K562 (cell line): ENCODE results near the gene H2AZ2. TPM values are rescaled to one million over a fixed set of nuclear protein-coding genes. Genes with fewer than 3 reads are reported as not detected.
A peak's percentile ranks its signal among the peaks of the same experiment; 100 is the strongest.

Experiments
- ATAC-seq: fragments of 200-7000 bp; cut with Tn5 transposase; 3 replicates; pipeline ENCODE4 v1.9.1; 2020; ENCODE audit warnings: moderate library complexity
- BruUV-seq: library from RNA; stranded (reverse); fragments of 400-500 nt; replicated peaks from 2 replicates; lab custom pipeline; 2021; lab: Mats Ljungman, UMichigan
- CTCF ChIA-PET: fragments of 300-600 bp; formaldehyde crosslinking; extraction: SDS; loops from one replicate; lab custom pipeline; 2021; ENCODE audit warnings: low intra/inter-chr PET ratio; lab: Yijun Ruan, JAX
- POLR2A ChIA-PET: fragments of 300-600, 350-650 bp; sonication (Branson Sonifier 250); formaldehyde crosslinking; extraction: SDS; loops from one replicate; lab custom pipeline; 2021; ENCODE audit warnings: antibody characterized with exemption, inconsistent platforms; lab: Yijun Ruan, JAX
- DNase-seq, 4 experiments: peaks; one replicate each; pipeline versions ENCODE4 v3.0.0 to v3.0.0-alpha.2; 2011 to 2018; ENCODE audit warnings: low spot score in 3 of 4, mixed read lengths in 3 of 4; ENCODE audit errors: extremely low read depth in 1 of 4
- FAIRE-seq: peaks from 2 replicates; lab custom pipeline; 2011; peaks lifted over from hg19 to GRCh38; lab: Jason Lieb, UNC
- H2AFZ ChIP-seq: 2 replicates; pipeline ENCODE4 v1.6.0; 2011; ENCODE audit warnings: low read depth, low read length, control low read depth, inconsistent platforms
- H3K27ac ChIP-seq: fragments of 200-600 bp; 3 replicates; pipeline ENCODE4 v1.8.0; 2011; ENCODE audit warnings: low read depth, mild to moderate bottlenecking, control low read depth, inconsistent platforms, low read length, moderate library complexity, mixed read lengths; ENCODE audit errors: extremely low read depth
- H3K27me3 ChIP-seq, 2 experiments: fragments of 300-600 bp in 1 of 2; 2 replicates in 1 of 2; 3 replicates in 1 of 2; pipeline versions ENCODE4 v1.6.0 to v1.8.0; 2011; ENCODE audit warnings: inconsistent platforms in 2 of 2, low read length in 2 of 2, mild to moderate bottlenecking in 1 of 2, mixed read lengths in 1 of 2, moderate library complexity in 1 of 2; ENCODE audit not compliant: control insufficient read depth in 2 of 2, insufficient read depth in 2 of 2
- H3K36me3 ChIP-seq: fragments of 300-600 bp; 3 replicates; pipeline ENCODE4 v1.8.0; 2011; ENCODE audit warnings: mild to moderate bottlenecking, low read length, inconsistent platforms; ENCODE audit not compliant: control insufficient read depth, insufficient read depth
- H3K4me1 ChIP-seq, 2 experiments: fragments of 200-600 bp in 1 of 2; replicated peaks in 1 of 2; 2 replicates in 1 of 2; 3 replicates in 1 of 2; pipeline versions ENCODE4 v1.5.1 to v1.8.0; 2011; ENCODE audit warnings: inconsistent platforms in 2 of 2, low read length in 2 of 2, mild to moderate bottlenecking in 1 of 2, mixed read lengths in 1 of 2, moderate library complexity in 1 of 2; ENCODE audit not compliant: control insufficient read depth in 2 of 2, insufficient read depth in 2 of 2
- H3K4me2 ChIP-seq: 2 replicates; pipeline ENCODE4 v1.6.1; 2011; ENCODE audit warnings: low read length, control low read depth, inconsistent platforms, mixed read lengths; ENCODE audit not compliant: insufficient read depth
- H3K4me3 ChIP-seq: fragments of 200-600 bp; sonication (generic), shearing (Covaris generic); 2 replicates; pipeline ENCODE4 v1.5.1; 2016; ENCODE audit warnings: control low read depth, inconsistent platforms
- H3K79me2 ChIP-seq: fragments of 200-600 bp; 3 replicates; pipeline ENCODE4 v1.8.0; 2011; ENCODE audit warnings: low read length, inconsistent platforms; ENCODE audit not compliant: control insufficient read depth, insufficient read depth
- H3K9ac ChIP-seq, 2 experiments: 2 replicates each; pipeline versions ENCODE4 v1.6.0 to v1.6.1; 2011; ENCODE audit warnings: low read depth in 2 of 2, low read length in 2 of 2, control low read depth in 1 of 2, inconsistent platforms in 1 of 2, mild to moderate bottlenecking in 1 of 2, mixed read lengths in 1 of 2; ENCODE audit not compliant: insufficient read depth in 1 of 2
- H3K9me1 ChIP-seq: one replicate; pipeline ENCODE4 v1.6.0; 2011; ENCODE audit warnings: inconsistent platforms, mild to moderate bottlenecking, low read length, moderate library complexity; ENCODE audit not compliant: control insufficient read depth, insufficient read depth
- H3K9me3 ChIP-seq: replicated peaks from 2 replicates; pipeline ENCODE4 v1.5.1; 2011; ENCODE audit warnings: low read depth, low read length, inconsistent platforms; ENCODE audit not compliant: control insufficient read depth, insufficient read depth
- H4K20me1 ChIP-seq: replicated peaks from 2 replicates; pipeline ENCODE4 v1.6.1; 2011; ENCODE audit warnings: low read length, inconsistent platforms, mixed read lengths; ENCODE audit not compliant: control insufficient read depth, insufficient read depth
- KAT7 ChIP-seq: sonication (generic); formaldehyde crosslinking; IDR thresholded peaks from 2 replicates; pipeline ENCODE4 v1.8.0; 2022; ENCODE audit warnings: missing genetic modification reagents, mild to moderate bottlenecking, borderline replicate concordance
- MEIS2 ChIP-seq: fragments of 450-650 bp; IDR thresholded peaks from 2 replicates; pipeline ENCODE4 v1.6.1; 2014; ENCODE audit warnings: mild to moderate bottlenecking; ENCODE audit not compliant: partially characterized antibody
- ZNF76 ChIP-seq: fragments of 250-450 bp; sonication (Bioruptor Pico); IDR thresholded peaks from 2 replicates; pipeline ENCODE4 v1.4.0; 2020; ENCODE audit warnings: mild to moderate bottlenecking, moderate library complexity, borderline replicate concordance
- WGBS: fragments of 100-300 bp; shearing (Covaris generic); methylation state at CpG from one replicate; pipeline ENCODE4 v1.1.6; 2016; ENCODE audit warnings: low coverage, mixed read lengths; ENCODE audit not compliant: insufficient coverage; ENCODE audit errors: missing lambda C conversion rate; 5-methylcytosine and 5-hydroxymethylcytosine counted together
- in situ Hi-C: fragments of 300-500 bp; cut with MboI; formaldehyde crosslinking; loops from 4 replicates; pipeline ENCODE4 v1.15.0; 2018; ENCODE audit warnings: inconsistent platforms, mixed read lengths
- intact Hi-C: fragments of 100-400 bp; cut with micrococcal nuclease; formaldehyde crosslinking; loops from 2 replicates; pipeline ENCODE4 v1.14.2; 2022
- polyA plus RNA-seq, 8 experiments: library from polyadenylated mRNA; depleted of rRNA in 4 of 8; stranded (reverse) in 5 of 8; unstranded in 3 of 8; fragments of >200 nt; fragmentation: Nextera tagmentation in 2 of 8; fragmentation: Illumina TruSeq in 1 of 8; extraction: Ambion mirVana in 2 of 8; extraction: Trizol in 1 of 8; gene quantifications; 2 replicates each; pipeline versions ENCODE4 v1.2.1 to v1.2.3, GENCODE V29; 2011 to 2014; ENCODE audit warnings: inconsistent platforms in 1 of 8, missing spikeins in 1 of 8
- total RNA-seq, 7 experiments: library from RNA; depleted of rRNA in 6 of 7; stranded (reverse); fragments of >200 nt in 6 of 7; fragmentation: Illumina TruSeq in 2 of 7; extraction: Trizol in 2 of 7; gene quantifications; 2 replicates each; pipeline versions ENCODE4 v1.2.1 to v1.2.3, GENCODE V29; 2011 to 2021; ENCODE audit warnings: low replicate concordance in 1 of 7
- TF ChIP-seq, protein P1 (sequence below), 2 experiments: IDR thresholded peaks in 1 of 2; conservative IDR thresholded peaks in 1 of 2; 2 replicates each; pipeline ENCODE4 v1.6.1; 2016; ENCODE audit warnings: low read depth in 2 of 2, mild to moderate bottlenecking in 1 of 2, missing compliant biosample characterization in 1 of 2, missing genetic modification characterization in 1 of 2, moderate library complexity in 1 of 2
- TF ChIP-seq, protein P2 (sequence below): fragments of 450-650 bp; IDR thresholded peaks from 2 replicates; pipeline ENCODE4 v1.6.1; 2016

The H2AZ2 gene
- total and polyA plus RNA-seq, 9 of the 15 experiments (the other 6 are each of a cell fraction or from before 2014, with no cell fraction given): 105 to 382 (median 286) TPM

DNA sequence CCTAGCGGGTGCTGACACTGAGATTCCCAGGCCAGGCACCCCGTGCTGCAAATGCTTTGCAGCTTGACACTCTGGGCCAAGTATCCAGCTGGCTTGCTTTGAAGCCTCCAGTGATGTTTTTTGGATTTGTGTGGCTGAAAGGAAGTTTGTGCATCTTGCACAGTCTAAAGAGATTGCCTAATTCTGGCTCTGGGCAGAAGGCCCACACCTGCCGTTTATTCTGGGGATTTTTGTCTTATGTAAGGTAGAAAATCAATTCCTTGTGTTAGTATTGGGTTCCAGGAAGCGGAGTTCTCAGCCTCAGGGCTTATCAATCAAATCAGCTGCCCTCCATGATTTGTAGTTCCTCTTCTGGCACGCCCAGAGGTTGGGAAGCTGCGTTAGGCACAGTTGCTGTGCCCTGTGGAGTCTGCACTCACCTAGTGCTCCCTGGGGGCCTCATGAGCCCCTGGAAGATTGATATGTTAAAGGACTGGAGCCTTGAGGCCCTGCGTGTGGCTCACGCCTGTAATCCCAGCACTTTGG is 45.9 kb upstream of the H2AZ2 start:
- Histone ChIP-seq H3K4me1 (peaks cover 0 to 3% of the 10 kb centered on the region in 2 experiments; a peak in 1 of 5 replicates), H3K9me1 (no peaks in the 10 kb centered on the region), H3K9me3 (no peaks in the 10 kb centered on the region)
- CTCF ChIA-PET: no interaction called here
- in situ Hi-C loops: no loop called here
- peak; percentile 75 for TF ChIP-seq MEIS2
- TF ChIP-seq KAT7: no peak
- TF ChIP-seq ZNF76 (CRISPR knock-in tag): no peak
- TF ChIP-seq, protein P1, sequence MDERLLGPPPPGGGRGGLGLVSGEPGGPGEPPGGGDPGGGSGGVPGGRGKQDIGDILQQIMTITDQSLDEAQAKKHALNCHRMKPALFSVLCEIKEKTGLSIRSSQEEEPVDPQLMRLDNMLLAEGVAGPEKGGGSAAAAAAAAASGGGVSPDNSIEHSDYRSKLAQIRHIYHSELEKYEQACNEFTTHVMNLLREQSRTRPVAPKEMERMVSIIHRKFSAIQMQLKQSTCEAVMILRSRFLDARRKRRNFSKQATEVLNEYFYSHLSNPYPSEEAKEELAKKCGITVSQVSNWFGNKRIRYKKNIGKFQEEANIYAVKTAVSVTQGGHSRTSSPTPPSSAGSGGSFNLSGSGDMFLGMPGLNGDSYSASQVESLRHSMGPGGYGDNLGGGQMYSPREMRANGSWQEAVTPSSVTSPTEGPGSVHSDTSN (CRISPR knock-in tag; IDR thresholded peaks at IDR 0.05; ENCODE audit: low read depth): no peak
- TF ChIP-seq, protein P1 (tag; conservative IDR thresholded peaks at IDR 0.05; ENCODE audit: low read depth): peak; percentile 52; the same call in 1 of the 2 replicates
- TF ChIP-seq, protein P2, sequence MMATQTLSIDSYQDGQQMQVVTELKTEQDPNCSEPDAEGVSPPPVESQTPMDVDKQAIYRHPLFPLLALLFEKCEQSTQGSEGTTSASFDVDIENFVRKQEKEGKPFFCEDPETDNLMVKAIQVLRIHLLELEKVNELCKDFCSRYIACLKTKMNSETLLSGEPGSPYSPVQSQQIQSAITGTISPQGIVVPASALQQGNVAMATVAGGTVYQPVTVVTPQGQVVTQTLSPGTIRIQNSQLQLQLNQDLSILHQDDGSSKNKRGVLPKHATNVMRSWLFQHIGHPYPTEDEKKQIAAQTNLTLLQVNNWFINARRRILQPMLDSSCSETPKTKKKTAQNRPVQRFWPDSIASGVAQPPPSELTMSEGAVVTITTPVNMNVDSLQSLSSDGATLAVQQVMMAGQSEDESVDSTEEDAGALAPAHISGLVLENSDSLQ: peak; percentile 50; the same call in 1 of the 2 replicates
- TF ChIP-seq, all 486 proteins: peak for 3
- ATAC-seq (peak; percentile 16; the same call in 1 of the 3 replicates), FAIRE-seq (no peak), DNase-seq (no peak)
- Histone ChIP-seq H3K4me2 (no peak overlapping the region), H3K79me2 (no peaks in the 10 kb centered on the region), H3K36me3 (no peaks in the 10 kb centered on the region), H2AFZ (no peak overlapping the region), H3K27ac (no peak overlapping the region), H3K4me3 (no peak overlapping the region), H3K27me3 (no peaks in the 10 kb centered on the region), H4K20me1 (no peaks in the 10 kb centered on the region), H3K9ac (peak overlapping the region in 1 of 2 experiments; percentile 65; a peak in 1 of 4 replicates)
- intact Hi-C loops: no loop called here
- POLR2A ChIA-PET: interaction anchor here (0.6 to 3.9 kb wide), 4 partner anchors 9 to 25 kb away, joined by 3 to 20 read pairs (median 6); partner anchors contain the start of gene PURB
- no TSS peak for BruUV-seq
- WGBS: 24% methylated on average over 8 of the region's 8 CpGs
